ENCODE results near the gene KIR3DL1.
A peak's percentile ranks its signal among the peaks of the same experiment; 100 is the strongest.
"Not testable (repeated sequence)": the region's sequence is repeated elsewhere in the genome, so short reads cannot be mapped to it uniquely, and the experiment has no call there.

The KIR3DL1 gene

DNA sequence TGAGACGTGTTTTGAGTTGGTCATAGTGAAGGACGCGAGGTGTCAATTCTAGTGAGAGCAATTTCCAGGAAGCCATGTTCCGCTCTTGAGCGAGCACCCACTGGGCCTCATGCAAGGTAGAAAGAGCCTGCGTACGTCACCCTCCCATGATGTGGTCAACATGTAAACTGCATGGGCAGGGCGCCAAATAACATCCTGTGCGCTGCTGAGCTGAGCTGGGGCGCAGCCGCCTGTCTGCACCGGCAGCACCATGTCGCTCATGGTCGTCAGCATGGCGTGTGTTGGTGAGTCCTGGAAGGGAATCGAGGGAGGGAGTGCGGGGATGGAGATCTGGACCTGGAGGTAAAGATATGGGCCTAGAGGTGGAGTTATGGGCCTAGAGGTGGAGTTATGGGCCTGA is at the start of gene KIR3DL1:
KIR3DL1 (plus strand) TSS at position 218 of the 400 bp plus-strand sequence.
- DNase-seq = not testable (repeated sequence)

DNA sequence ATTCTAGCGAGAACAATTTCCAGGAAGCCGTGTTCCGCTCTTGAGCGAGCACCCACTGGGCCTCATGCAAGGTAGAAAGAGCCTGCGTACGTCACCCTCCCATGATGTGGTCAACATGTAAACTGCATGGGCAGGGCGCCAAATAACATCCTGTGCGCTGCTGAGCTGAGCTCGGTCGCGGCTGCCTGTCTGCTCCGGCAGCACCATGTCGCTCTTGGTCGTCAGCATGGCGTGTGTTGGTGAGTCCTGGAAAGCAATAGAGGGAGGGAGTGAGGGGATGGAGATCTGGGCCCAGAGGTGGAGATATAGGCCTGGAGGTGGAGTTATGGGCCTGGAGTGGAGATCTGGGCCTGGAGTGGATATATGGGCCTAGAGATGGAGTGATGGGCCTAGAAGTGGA is 46.6 kb upstream of the KIR3DL1 start, which contains the start of gene KIR2DL1:
KIR2DL1 (plus strand) TSS at position 148 of the 400 bp plus-strand sequence; CDS start at position 206, 58 bp downstream.
- DNase-seq = not testable (repeated sequence)

DNA sequence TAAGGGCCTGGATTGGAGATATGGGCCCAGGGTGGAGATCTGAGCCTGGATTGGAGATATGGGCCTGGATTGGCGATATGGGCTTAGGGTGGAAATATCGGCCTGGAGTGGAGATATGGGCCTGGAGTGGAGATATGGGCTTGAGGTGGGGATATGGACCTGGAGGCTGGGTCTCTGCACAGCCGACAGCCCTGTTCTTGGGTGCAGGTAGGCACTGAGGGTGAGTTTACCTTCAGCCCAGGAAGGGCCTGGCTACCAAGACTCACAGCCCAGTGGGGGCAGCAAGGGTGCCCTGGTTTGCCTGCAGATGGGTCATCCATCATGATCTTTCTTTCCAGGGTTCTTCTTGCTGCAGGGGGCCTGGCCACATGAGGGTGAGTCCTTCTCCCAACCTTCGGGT is 45.8 kb upstream of the KIR3DL1 start:
- not testable (repeated sequence) for DNase-seq

DNA sequence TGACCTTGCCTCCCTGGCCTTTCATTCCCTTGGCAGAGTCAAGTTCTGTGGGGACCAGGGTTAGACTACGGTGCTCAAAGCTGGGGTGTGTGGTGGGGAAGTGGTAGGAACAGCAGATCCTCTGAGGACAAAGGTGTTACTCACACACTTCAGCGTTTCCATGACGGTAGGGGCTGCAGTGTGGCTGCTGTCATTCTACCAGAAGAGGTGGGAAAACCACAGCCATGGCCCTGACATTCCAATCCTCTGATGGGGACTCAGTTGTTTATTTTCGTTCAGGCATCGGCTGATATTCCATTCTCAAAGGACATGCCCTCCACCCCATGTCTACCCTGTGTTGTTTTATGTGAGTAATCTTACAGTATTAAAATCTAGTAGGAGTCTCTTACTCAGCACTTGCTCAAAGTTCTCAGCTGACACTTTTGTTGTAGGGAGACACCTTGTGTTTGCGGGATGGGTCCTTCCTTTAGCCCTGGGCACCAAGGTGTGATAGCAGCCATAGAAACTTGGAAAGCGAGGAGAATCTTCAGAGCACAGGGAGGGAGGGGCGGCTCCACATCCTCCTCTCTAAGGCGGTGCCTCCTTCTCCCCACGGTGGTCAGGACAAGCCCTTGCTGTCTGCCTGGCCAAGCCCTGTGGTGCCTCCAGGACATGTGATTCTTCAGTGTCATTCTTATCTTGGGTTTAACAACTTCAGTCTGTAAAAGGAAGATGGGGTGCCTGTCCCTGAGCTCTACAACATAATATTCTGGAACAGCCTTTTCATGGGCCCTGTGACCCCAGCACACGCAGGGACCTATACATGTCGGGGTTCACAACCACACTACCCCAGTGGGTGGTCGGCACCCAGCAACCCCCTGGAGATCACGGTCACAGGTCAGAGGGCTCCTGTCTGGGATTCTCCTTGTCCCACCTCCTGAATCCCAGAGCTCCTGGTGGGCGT is 45.0 kb upstream of the KIR3DL1 start:
- DNase-seq = not testable (repeated sequence)

DNA sequence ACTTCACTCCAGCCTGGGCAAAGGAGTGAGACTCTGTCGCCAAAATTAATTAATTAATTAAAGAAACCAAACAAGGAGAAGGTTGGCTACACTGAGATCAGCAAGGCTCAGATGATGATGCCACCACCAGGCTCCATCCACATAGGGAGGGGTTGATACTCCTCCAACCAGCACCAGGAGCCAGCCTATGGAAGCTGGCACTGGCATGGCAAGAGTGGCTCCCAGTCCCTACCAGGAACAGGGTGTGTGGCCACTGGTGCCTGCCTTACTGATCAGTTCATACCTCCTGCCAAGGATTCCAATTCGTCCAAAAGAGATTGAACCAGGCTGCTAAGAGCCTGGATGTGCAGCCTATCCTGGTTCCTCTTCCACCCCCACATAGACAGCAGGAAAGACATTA is 43.6 kb upstream of the KIR3DL1 start:
- DNase-seq = not testable (repeated sequence)

DNA sequence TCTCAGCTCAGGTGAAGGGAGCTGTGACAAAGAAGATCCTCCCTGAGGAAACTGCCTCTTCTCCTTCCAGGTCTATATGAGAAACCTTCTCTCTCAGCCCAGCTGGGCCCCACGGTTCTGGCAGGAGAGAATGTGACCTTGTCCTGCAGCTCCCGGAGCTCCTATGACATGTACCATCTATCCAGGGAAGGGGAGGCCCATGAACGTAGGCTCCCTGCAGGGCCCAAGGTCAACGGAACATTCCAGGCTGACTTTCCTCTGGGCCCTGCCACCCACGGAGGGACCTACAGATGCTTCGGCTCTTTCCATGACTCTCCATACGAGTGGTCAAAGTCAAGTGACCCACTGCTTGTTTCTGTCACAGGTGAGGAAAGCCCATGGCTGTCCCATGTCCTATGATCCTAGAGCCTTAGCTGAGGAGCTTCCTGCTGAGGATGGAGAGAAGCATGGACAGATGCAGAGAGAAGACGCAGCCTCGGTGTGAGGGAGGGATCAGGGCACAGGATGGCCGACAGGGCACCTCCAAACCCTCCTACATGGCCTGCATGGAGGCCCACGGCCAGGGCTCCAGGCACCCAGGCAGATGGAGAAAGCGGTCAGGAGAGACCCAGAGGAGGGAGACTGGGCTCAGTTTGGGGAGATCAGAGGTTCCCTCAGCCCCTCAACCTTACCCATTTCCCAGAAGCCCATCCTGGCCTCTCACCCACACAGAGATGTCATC is 41.0 kb upstream of the KIR3DL1 start:
- DNase-seq = not testable (repeated sequence)

DNA sequence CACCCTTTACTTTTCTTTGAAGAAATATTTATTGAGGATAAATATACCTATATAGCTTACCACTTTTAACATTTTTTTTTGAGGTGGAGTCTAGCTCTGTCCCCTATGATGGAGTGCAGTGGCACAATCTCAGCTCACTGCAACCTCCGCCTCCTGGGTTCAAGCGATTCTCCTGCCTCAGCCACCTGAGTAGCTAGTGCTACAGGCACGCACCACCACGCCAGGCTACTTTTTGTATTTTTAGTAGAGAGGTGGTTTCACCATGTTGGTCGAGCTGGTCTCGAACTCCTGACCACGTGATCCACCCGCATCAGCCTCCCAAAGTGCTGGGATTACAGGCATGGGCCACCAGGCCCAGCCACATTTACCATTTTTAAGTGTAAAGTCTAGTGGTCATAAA is 40.4 kb upstream of the KIR3DL1 start:
- DNase-seq = not testable (repeated sequence)

DNA sequence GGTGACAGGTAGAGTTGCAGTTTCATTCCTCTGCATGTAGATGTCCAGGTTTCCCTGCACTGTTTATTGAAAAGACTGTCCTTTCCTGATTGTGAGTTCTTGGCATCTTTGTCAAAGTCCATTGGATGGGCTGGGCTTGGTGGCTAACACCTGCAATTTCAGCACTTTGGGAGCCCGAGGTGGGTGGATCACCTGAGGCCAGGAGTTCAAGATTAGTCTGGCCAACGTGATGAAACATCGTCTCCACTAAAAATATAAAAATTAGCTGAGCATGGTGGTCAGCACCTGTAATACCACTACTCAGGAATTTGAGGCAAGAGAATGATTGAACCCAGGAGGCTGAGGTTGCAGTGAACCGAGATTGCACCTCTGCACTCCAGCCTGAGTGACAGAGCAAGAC is 38.4 kb upstream of the KIR3DL1 start:
- DNase-seq = not testable (repeated sequence)

DNA sequence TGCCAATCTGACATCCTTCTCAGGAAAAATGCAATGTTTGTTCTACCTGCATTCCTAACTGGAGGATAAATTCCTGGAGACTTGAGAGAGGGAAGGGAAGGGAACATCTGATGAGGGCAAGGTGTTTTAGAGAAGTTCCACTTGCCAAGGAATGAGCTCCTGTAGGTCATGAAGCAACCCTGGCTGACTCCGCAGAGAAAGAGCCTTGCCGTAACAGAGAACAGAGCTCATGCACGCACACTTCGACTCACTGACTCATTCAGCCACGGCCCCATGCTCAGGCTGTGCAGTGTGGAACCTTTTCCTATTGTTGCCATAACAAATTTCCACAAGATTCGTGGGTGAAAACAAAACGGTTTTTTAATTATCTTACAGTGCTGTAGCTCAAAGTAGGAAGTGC is 37.4 kb upstream of the KIR3DL1 start:
- not testable (repeated sequence) for DNase-seq

DNA sequence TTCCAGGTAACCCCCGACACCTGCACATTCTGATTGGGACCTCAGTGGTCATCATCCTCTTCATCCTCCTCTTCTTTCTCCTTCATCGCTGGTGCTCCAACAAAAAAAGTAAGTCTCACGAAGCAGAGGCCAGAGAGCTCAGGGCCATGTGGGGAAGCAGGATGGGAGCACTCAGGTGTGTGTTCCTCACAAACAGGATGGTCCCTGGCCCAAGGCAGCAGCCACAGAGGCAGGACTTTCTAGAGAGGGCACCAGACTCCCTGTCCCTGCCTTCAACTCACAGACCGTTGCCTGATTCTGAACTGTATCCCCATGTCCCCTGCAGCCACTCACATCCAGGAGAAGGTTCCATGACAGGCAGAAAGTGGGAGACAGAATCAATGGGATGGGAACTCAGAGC is 33.4 kb upstream of the KIR3DL1 start:
- DNase-seq = not testable (repeated sequence)

DNA sequence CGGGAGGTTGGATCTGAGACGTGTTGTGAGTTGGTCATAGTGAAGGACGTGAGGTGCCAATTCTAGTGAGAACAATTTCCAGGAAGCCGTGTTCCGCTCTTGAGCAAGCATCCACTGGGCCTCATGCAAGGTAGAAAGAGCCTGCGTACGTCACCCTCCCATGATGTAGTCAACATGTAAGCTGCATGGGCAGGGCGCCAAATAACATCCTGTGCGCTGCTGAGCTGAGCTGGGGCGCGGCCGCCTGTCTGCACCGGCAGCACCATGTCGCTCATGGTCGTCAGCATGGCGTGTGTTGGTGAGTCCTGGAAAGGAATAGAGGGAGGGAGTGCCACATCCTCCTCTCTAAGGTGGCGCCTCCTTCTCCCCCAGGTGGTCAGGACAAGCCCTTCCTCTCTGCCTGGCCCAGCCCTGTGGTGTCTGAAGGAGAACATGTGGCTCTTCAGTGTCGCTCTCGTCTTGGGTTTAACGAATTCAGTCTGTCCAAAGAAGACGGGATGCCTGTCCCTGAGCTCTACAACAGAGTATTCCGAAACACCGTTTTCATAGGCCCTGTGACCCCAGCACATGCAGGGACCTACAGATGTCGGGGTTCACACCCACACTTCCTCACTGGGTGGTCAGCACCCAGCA is 30.1 kb upstream of the KIR3DL1 start:
- DNase-seq = not testable (repeated sequence)

DNA sequence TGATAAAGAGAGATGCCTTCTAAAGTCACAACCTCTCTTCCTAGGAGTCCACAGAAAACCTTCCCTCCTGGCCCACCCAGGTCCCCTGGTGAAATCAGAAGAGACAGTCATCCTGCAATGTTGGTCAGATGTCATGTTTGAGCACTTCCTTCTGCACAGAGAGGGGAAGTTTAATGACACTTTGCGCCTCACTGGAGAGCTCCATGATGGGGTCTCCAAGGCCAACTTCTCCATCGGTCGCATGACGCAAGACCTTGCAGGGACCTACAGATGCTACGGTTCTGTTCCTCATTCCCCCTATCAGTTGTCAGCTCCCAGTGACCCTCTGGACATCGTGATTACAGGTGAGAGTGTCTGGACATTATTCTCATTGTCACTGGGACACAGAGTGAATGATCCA is 28.1 kb upstream of the KIR3DL1 start:
- DNase-seq = not testable (repeated sequence)

DNA sequence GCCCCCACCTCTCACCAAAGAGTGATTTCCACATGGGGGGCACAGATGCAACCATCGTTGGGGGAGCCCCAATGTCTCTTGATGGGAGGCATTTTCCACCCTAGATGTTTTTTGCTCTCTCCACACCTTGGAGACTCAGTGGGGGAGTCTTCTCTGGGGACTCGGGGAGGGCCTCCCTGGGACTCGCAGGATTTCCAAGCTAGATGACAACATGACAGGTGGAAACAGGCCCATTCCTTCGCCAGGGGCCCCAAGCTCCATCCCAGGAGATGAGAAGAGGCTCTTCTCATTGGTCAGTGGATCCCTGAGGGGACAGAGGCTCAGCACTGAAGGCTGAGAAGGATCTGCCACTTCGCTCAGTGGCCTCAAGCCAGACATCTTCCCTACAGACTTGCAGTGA is 25.6 kb upstream of the KIR3DL1 start:
- DNase-seq = no peak

DNA sequence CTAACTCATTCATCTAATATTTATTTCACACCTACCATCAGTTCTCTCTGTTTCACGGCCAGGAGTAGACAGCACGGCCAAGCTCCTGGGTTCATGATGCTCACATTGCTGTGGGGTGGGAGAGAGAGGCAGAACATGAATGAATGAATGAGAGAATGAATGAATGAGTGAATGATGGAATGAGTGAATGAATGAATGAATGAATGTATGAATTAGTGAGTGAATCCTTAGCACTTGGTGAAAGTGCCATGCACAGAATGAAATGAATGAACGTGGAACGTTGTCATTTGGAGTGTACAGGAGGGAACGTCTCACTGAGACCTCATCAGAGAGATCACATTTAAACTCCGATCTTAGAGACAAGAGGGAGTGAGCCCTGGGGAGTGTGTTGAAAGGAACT is 24.8 kb upstream of the KIR3DL1 start:
- no peak for DNase-seq

DNA sequence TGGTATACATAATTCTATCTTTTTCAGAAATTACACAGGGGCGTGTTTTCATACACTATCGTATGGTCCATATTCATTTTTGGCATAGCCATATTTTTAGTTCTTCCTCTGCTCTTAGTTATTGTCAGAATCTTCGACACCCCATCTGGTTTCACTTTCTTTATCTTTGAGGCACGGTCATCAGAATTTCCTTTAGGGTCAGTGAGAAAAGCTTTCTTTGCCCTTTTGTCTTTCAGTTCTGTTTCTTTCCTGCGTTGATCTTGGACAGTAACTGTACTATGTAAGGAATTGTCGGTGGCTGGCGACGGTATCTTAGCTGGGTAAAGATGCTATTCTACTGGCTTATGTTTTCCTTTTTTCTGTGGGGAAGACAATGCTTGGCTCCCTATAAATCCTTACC is 23.5 kb upstream of the KIR3DL1 start:
- no peak for DNase-seq

DNA sequence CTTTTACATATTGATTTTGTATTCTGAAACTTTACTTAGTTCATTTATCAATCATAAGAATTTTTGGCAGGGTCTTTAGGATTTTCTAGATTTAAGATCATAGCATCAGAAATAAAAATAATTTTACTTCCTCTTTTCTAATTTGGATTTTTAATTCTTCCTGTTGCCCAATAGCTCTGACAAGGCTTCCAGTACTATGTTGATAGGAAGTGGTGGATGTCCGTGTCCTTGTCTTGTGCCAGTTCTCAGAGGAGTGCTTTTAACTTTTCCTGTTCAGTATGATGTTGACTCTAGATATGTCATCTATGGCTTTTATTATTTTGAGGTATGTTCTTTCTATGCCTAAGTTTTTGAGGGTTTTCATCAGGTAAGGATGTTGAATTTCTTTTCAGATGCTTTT is 20.5 kb upstream of the KIR3DL1 start:
- DNase-seq = no peak

DNA sequence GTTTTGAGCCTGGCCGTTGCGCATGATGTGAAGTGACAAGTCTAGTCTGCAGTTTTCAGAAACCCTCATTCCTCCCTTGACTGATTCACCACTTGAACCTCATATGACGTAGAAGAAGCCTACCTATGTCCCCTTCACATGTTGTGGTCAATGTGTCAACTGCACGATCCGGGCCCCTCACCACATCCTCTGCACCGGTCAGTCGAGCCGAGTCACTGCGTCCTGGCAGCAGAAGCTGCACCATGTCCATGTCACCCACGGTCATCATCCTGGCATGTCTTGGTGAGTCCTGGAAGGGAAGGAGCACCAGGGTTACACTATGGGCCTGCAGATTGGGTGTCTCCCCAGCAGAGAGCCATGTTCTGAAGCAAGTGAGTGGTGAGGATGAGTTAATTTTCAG is 12.9 kb upstream of the KIR3DL1 start, which contains the start of gene KIR2DL4:
KIR2DL4 (plus strand) TSS at position 201 of the 400 bp plus-strand sequence; CDS start at position 243, 42 bp downstream.
- peak; percentile 1 for DNase-seq

DNA sequence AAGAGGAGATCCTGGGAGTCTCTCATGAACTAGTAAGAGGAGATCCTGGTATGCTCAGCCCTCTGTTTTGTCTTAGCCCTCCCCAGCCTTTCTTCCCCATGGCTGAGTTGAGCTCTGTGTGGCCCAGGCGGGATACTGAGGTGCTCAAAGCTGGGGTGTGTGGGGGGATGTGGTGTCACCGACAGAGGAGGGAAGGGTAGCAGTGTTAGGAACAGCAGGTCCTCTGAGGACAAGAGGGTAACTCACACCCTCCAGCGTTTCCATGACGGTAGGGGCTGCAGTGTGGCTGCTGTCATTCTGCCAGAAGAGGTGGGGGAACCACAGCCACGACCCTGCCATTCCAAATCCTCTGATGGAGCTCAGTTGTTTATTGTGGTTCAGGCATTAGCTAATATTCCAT is 12.2 kb upstream of the KIR3DL1 start:
- no peak for DNase-seq

DNA sequence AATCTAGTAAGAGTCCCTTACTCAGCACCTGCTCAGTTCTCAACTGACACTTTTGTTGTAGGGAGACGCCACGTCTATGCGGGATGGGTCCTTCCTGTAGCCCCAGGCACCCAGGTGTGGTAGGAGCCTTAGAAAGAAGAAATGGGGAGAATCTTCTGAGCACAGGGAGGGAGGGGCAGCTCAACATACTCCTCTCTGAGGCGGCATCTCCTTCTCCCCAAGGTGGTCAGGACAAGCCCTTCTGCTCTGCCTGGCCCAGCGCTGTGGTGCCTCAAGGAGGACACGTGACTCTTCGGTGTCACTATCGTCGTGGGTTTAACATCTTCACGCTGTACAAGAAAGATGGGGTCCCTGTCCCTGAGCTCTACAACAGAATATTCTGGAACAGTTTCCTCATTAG is 11.7 kb upstream of the KIR3DL1 start:
- no peak for DNase-seq

DNA sequence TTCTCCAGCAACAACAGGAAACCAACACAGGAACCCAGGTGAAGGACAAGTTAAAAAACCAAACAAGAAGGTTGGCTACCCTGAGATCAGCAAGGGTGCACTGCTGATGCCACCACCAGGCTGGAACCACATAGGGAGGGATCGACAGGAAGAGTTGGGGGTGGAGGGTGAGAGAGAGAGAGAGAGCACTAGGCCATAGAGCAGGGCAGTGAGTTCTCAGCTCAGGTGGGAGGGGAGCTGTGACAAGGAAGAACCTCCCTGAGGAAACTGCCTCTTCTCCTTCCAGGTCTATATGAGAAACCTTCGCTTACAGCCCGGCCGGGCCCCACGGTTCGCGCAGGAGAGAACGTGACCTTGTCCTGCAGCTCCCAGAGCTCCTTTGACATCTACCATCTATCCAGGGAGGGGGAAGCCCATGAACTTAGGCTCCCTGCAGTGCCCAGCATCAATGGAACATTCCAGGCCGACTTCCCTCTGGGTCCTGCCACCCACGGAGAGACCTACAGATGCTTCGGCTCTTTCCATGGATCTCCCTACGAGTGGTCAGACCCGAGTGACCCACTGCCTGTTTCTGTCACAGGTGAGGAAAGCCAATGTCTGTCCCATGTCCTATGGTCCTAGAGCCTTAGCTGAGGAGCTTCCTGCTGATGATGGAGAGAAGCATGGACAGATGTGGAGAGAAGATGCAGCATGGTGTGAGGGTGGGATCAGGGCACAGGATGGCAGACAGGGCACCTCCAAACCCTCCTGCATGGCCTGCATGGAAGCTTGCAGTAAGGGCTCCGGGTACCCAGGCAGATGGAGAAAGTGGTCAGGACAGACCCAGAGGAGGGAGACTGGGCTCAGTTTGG is 10.4 kb upstream of the KIR3DL1 start:
- no peak for DNase-seq

DNA sequence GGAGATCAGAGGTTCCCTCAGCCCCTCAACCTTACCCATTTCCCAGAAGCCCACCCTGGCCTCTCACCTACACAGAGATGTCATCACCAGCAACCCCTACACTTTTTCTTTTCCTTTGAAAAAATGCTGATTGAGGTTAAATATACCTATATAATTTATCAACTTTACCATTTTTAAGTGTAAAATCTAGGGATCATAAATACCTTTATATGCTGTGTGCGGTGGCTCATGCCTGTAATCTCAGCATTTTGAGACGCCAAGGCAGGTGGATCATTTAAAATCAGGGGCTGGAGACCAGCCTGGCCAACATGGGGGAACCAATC is 9.8 kb upstream of the KIR3DL1 start:
- DNase-seq = no peak

DNA sequence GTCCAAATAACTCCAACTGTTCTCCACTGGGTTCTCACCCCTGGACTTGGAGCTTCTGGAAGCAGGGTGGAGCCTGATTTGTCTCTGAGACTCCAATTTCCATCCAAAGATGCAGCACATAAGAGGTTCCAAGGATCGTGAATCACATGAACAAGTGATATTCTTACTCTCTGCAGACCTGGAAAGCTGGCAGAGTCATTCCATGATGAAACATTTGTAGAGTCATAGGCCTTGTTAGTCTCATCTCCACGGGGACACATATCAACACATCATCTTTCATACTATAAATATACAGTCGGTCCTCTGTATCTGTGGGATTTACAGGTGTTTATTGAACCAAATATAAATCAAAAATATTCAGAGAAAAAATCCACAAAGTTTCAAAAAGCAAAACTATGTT is 1.7 kb upstream of the KIR3DL1 start:
- not testable (repeated sequence) for DNase-seq

Data from activated CD4-positive, alpha-beta T cell treated with anti-CD3 and anti-CD28 coated beads, Interleukin-2, amount 50 U/mL, for 16 hours (primary cell).